UCSD-AML1 (cell line): ENCODE data around the gene COL25A1.

Source experiments
- DNase-seq: peaks from one replicate; lab custom pipeline; 2025; ENCODE audit not compliant: unreplicated experiment; lab: John Stamatoyannopoulos, UW

Gene COL25A1

GRCh38 chr4:108830509-108831244 is 471.8 kb downstream of the COL25A1 start:
- DNase-seq = no peak

- no peak for DNase-seq
Measured at GRCh38 chr4:108829966-108830492, 472.4 kb downstream of the COL25A1 start.

- DNase-seq = no peak
Measured at GRCh38 chr4:108828620-108829019, 473.8 kb downstream of the COL25A1 start.

GRCh38 chr4:108825737-108826136 is 476.7 kb downstream of the COL25A1 start:
- no peak for DNase-seq

GRCh38 chr4:108821351-108821930 is 481.0 kb downstream of the COL25A1 start:
- DNase-seq = no peak

GRCh38 chr4:108820492-108821350 is 481.7 kb downstream of the COL25A1 start:
- no peak for DNase-seq

- no peak for DNase-seq
Measured at GRCh38 chr4:108814326-108814725, 488.1 kb downstream of the COL25A1 start.

GRCh38 chr4:108813261-108813660 is 489.2 kb downstream of the COL25A1 start:
- DNase-seq = no peak

GRCh38 chr4:108811486-108811885 is 491.0 kb downstream of the COL25A1 start:
- no peak for DNase-seq

- no peak for DNase-seq
Measured at GRCh38 chr4:108810087-108810486, 492.4 kb downstream of the COL25A1 start.

- DNase-seq = no peak
Measured at GRCh38 chr4:108804648-108805273, 497.7 kb downstream of the COL25A1 start.

- DNase-seq = no peak
Measured at GRCh38 chr4:108799306-108799705, 503.2 kb downstream of the COL25A1 start.

- no peak for DNase-seq
Measured at GRCh38 chr4:108796173-108796572, 506.3 kb downstream of the COL25A1 start.

GRCh38 chr4:108795733-108796132 is 506.7 kb downstream of the COL25A1 start:
- DNase-seq = no peak

- no peak for DNase-seq
Measured at GRCh38 chr4:108794136-108794535, 508.3 kb downstream of the COL25A1 start.

GRCh38 chr4:108793415-108793814 is 509.0 kb downstream of the COL25A1 start:
- DNase-seq = no peak

- no peak for DNase-seq
Measured at GRCh38 chr4:108788731-108789130, 513.7 kb downstream of the COL25A1 start.

GRCh38 chr4:108787724-108788123 is 514.7 kb downstream of the COL25A1 start:
- no peak for DNase-seq

GRCh38 chr4:108787106-108787505 is 515.4 kb downstream of the COL25A1 start:
- no peak for DNase-seq

- no peak for DNase-seq
Measured at GRCh38 chr4:108786351-108786750, 516.1 kb downstream of the COL25A1 start.
